Stimulated activated CD8-positive, alpha-beta memory T cell treated with anti-CD3 and anti-CD28 coated beads, Interleukin-7, amount 100 ng/mL, for 48 hours (primary cell): ENCODE data around the gene VASH1.
"Not testable (repeated sequence)": the region's sequence is repeated elsewhere in the genome, so short reads cannot be mapped to it uniquely, and the experiment has no call there.

Experiments
- DNase-seq, 2 donors: peaks; one replicate each; pipeline ENCODE4 v3.0.0-alpha.2; 2020; ENCODE audit warnings: low read depth in 1 of 2; ENCODE audit errors: extremely low read depth in 1 of 2

The VASH1 gene

DNA sequence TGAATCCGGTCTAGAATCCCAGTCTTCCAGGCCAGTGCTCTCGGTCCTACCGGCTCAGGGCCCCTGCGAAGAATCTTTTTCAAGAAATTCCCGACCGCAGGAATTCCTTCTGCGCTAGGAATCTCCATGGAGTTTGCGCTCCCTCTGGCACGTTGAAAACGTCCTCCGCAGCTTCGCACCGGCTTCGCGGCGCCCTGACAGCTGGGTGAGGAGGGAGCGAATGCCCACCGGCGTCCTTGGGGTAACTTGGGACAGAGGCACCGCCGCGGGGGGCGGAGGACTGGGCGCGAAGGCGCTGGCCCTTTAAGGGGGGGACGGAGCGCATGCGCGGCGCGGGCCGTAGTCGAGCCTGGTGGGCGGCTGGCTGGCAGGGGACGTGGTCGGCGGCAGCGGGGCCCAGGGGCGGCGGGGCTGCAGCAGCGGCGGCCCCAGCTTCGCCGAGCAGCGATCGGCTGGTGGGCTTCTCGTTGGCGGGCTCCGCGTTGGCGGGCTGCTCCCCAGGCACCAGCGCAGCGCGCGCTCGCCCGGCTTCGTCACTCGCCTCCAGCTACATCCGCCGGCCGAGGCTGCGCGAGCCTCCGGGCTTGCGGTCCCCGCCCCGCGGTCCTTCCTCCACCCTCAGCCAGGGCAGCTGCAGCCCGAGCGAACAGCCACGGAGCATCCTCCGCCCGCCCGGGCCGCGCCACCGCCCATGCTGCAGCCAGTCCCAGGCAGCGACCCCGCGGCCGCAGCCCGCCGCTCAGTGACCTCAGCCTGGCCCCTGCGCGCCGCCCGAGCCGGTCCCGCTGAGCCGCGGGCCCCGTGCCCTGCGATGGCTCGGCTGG is at the start of gene VASH1:
TSS of gene VASH1 (plus strand) at position 333 of the 824 bp plus-strand sequence. CDS start 1,354 bp downstream, outside the sequence.
- peak; percentile 48 for DNase-seq

DNA sequence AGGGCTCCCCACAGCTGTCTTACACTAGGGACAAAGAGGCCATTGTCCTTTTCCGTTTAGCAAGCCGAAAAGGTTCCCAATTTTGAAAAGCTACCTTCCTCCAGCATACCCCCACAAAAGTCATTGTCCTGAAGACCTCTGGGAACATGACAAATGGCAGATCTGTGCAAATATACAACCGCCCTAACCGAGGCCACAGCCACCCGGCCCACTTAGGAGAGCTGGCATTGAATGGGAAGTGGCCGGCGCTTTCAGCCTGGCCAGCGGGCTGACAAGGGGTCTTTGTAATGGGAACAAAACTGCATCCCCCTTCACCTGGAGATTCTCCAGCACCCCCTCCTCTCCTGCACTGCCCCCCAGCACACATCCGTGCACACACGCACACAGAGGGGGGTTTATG is 48.1 kb upstream of the VASH1 start:
- no peak for DNase-seq

DNA sequence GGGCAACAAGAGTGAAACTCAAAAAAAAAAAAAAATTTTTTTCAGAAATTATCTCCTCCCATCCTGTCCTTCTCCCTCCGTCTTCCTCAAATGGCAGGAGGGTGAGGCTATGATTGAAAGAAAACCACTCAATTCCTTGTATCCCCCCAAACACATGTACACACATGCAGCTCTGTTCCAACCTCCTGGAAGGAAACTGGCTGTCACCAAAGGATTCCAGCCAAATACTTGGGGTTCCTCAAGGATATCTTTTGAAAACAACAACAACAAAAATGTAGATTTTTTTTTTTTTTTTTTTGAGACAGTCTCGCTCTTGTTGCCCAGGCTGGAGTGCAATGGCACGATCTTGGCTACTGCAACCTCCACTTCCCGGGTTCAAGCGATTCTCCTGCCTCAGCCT is 46.8 kb upstream of the VASH1 start:
- DNase-seq = no peak

GRCh38 chr14:76715101-76715500 is 46.2 kb upstream of the VASH1 start:
- no peak for DNase-seq

DNA sequence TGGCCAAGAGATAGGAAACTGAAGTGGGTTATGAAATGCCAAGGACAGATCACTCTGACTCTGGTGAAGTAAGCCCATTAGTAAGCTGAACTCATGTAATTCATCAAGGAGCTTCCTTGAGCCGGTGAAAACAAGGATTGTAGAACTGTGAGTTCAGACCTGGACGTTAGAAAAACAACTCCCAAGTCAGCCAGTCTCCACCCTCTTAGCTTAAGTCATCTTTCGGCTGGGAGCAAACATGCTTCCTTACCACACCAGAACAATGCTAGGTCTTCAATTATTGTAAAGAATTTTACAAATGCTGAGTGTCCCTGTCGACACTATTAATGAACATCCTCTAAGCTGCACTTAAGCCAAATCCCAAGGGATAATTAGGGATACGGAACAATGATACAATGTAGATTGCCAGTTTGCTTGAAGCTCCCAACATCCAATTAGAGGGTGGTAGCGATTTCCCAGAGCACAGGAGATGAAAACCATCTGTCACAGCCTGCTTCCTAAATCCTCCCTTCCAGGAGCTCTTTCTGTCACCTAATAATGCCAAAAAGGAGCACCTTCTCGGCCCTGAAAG is 45.7 kb upstream of the VASH1 start:
- no peak for DNase-seq

DNA sequence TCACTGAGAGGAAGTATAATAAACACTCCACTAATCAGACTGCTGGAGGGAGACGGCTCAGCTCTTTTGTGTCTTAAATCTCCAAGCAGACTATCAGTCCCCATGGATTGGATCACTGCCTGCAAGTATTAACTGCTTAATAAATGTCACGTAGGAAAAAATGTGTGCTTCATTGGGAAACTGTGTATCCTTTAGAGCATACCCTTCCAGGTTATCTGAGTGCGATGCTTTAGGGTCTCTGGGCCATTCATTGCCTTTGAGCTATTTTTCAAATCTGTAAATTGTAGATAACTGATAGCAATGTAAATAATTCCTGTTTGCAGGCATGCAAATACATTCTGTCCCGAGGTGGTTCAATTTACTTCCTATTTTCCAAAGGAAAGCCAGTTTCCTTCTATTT is 45.0 kb upstream of the VASH1 start:
- no peak for DNase-seq

DNA sequence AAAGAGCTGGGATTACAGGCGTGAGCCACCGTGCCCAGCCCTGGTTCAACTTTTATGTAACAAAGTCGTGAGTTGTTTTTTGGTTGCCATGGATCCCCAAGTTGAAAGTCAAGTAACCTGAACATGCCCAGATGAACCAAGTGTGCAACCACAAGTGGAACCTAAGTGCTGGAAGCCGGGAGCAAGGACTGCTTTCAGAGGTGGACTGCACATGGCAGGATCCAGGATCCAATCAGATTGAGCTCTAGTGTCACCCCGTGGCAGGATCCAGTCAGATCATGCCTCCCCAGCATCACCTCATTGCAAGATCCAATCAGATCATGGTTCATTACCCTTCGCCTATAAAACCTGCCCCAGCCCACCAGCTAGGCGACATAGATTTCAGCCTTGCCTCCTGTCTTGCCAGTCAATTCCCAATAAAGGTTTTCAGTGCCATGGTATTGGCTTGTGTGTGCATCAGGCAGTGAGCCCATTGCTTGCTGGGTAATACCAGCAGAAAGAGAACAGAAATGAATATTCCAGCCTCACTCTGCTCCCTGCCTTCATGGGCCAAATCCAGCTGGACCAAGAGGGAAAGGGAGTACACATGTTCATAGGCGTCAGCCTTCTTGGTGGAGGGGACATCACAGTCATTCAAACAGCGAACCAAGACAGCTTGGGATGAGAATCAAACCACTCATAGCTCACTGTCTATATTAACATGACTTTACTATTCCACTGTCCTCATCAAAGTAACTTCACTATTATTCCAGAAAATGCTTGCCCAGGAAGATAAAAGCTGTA is 43.6 kb upstream of the VASH1 start:
- DNase-seq = no peak

GRCh38 chr14:76718306-76719040 is 42.8 kb upstream of the VASH1 start:
- DNase-seq = no peak

DNA sequence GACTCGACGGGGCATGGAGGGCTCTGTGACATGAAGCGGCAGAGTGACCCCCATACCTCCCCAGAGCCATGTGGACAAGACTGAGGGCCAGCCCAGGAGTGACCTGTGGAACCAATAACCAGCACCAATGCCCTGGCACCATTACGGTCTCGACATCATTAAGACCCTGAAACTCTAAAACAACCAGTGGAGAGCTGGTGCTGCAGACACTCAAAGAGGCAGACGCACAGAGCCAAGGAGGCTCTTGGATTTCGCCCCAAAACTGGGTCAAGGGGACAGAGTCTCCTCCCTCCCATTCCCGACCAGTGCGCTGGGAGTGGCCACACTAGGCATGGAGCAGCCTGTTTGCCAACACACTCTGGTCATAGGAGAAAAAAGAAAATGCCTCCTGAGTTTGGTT is 41.6 kb upstream of the VASH1 start:
- no peak for DNase-seq

GRCh38 chr14:76720382-76720813 is 40.9 kb upstream of the VASH1 start:
- DNase-seq = no peak

GRCh38 chr14:76721506-76721905 is 39.8 kb upstream of the VASH1 start:
- not testable (repeated sequence) for DNase-seq

DNA sequence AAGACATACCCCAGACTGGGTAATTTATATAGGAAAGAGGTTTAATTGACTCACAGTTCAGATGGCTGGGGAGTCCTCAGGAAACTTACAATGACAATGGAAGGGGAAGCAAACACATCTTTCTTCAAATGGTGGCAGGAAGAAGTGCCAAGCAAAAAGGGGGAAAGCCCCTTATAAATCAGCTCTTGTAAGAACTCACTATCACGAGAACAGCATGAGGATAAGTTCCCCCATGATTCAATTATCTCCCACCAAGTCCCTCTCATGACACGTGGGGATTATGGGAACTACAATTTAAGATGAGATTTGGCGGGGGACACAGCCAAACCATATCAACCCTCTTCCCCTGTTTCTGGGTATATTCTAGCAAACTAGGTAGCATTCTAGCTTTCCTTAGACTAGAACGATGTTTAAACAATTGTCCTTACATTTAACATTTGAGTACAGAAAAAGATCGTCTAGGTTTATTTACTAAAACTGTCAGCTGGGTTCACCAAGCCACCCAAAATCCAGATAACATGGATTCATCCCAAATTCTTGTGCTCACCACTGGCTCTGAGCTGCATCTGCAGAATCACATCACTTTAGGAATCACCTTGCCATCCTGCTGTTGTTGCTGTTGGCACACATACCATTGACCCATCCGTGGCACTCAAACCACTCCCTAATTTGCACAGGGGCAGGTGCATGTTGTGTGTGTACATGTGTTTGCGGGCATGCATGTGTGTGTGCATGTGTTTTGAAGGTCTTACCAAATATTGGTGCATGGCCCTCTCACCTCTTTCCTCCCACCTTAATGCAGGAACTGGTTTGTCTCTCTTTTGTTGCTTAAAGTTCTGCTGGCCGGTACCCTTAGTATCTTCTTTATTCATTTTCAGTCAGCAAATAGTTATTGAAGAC is 36.4 kb upstream of the VASH1 start:
- no peak for DNase-seq

DNA sequence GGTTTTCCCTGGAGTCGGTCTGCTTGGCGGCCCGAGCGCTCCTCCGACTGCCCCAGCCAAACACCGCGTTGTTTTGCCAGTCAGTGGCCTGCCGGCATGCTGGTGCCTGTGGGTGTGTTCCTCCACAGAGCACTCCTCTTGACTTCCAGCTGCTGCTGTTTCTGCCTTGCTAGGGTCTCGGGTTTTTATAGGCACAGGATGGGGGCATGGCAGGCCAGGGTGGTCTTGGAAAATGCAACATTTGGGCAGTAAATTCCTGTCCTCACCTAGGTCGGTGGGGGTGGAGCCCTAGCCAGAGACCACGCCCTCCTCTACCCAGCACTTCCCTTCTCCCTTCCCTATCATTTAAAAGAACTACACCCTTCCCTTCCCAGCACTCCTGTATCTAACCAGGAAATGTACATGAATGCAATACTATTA is 34.7 kb upstream of the VASH1 start:
- DNase-seq = no peak

GRCh38 chr14:76727384-76727783 is 33.9 kb upstream of the VASH1 start:
- DNase-seq = no peak

DNA sequence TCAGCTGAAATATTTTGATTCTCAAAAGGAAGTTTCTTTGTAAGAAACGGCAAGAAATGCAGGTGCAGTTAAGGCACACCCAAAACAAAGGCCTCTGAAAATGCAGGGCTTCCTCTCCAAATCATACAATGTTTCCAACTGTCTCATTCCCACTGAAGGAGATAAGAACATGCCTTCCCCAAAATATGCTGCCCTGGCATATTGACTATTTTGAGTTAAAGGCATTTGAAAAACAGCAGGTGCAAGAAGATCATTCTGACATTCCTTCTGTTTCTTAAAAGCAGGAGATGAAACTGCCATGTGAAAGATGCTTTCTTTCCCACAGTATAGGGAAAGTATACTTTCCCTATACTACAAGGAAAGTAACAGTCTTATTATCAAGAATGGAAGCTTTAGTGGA is 33.4 kb upstream of the VASH1 start:
- no peak for DNase-seq

- DNase-seq = no peak
Measured at GRCh38 chr14:76729258-76729657, 32.0 kb upstream of the VASH1 start.

GRCh38 chr14:76729953-76730505 is 31.2 kb upstream of the VASH1 start:
- no peak for DNase-seq

DNA sequence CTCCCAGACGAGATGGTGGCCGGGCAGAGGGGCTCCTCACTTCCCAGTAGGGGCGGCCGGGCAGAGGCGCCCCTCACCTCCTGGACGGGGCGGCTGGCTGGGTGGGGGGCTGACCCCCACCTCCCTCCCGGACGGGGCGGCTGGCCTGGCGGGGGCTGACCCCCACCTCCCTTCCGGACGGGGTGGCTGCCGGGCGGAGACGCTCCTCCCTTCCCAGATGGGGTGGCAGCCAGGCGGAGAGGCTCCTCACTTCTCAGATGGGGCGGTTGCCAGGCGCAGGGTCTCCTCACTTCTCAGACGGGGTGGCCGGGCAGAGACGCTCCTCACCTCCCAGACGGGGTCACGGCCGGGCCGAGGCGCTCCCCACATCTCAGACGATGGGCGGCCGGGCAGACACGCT is 26.8 kb upstream of the VASH1 start:
- DNase-seq = not testable (repeated sequence)

DNA sequence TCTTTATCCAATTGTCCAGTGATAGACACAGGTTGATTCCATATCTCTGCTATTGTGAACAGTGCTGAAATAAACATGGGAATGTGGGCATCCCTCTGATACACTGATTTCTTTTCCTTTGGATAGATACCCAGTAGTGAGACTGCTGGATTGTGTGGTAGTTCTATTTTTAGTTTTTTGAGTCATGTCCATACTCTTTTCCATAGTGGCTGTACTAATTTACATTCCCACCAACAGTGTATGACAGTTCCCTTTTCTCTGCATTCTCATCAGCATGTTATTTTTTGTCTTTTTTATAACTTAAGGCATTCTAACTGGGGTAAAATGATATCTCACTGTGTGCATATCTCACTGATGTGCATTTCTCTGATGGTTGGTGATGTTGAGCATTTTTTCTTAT is 24.8 kb upstream of the VASH1 start:
- no peak for DNase-seq

- DNase-seq = no peak
Measured at GRCh38 chr14:76741074-76741473, 20.2 kb upstream of the VASH1 start.
